GM21390 (cell line): ENCODE results near the gene CLIP1.
"Not testable (repeated sequence)": the region's sequence is repeated elsewhere in the genome, so short reads cannot be mapped to it uniquely, and the experiment has no call there.

Experiments used
- ATAC-seq: cut with Tn5 transposase; IDR thresholded peaks from one replicate; pipeline ENCODE4 v1.9.1; 2021; ENCODE audit not compliant: unreplicated experiment

CLIP1 gene

GRCh38 chr12:122399592-122400373, 22.7 kb downstream of the CLIP1 start:
- ATAC-seq = no peak

DNA sequence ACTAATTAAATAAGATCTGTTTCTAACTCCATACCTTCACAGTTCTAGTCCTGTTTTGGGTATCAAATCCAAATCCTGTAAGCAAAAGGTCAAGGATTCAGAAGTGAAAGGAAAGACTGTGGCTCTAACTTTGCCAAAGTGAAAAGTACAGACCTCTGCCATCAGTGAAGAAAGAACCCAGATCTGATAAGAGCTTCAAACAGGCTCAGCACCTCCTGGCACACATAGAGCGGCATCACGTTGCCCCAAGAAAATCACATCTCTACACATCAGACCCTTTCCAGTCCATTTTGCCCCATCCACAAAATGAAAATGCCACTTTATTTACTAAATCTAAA, 23.2 kb downstream of the CLIP1 start:
- ATAC-seq = no peak

GRCh38 chr12:122397981-122398380, 24.5 kb downstream of the CLIP1 start:
- ATAC-seq = not testable (repeated sequence)

DNA sequence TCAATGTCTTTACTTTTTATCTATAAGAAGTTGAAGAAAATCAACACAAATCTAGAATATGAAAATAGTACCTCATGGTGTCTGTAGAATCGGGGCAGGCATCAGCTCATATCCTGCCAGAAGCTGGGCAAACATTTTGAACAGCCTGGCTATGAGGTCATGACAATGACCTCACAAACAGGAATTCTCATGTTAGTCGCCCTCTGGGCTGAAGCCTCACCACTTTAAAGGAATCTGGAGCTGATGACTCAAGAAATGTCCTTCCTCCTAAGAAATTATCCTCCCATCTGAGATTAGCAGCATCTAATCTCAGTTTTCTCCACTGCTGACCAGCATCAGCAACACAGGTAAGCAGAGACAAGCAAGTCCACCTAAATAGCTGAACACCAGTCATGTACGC, 27.1 kb downstream of the CLIP1 start:
- no peak for ATAC-seq

- ATAC-seq = no peak
Measured at GRCh38 chr12:122394626-122395194, 27.8 kb downstream of the CLIP1 start.

DNA sequence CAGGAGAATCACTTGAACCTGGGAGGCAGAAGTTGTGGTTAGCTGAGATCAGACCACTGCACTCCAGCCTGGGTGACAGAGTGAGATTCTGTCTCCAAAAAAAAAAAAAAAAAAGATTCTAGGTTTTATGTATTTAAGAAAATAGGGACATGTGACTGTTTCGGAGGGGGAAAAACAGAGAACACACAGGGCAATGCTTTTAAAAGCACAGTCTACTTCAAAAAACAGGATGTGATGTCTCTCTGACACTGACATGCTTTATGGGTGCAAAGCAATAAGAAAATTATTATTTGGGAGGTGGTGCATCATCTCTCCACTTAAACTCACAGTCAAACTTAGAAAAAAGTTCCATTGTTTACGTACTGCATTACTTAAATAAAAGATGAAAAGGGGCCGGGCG, 28.7 kb downstream of the CLIP1 start:
- no peak for ATAC-seq

DNA sequence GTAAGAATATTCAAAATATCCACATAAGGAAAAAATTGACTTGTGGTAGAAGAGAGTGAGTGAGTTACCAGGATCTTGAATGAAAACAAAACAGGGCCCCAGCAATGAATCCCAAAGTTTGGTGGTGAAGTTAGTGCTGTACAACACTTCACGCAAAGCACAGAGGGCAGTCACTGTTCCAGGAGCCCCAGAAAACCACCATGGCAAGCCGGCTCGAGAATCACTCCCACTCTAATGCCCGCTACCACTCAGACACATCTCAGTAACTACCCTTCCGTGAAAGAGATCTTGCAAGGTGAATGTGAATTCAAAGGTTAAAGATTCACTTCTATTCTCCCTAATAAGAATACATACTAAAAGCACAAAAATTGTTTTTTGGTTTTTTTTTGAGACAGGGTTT, 30.1 kb downstream of the CLIP1 start:
- no peak for ATAC-seq

- no peak for ATAC-seq
Measured at GRCh38 chr12:122389677-122390076, 32.8 kb downstream of the CLIP1 start.

- ATAC-seq = no peak
Measured at GRCh38 chr12:122387887-122388286, 34.6 kb downstream of the CLIP1 start.

DNA sequence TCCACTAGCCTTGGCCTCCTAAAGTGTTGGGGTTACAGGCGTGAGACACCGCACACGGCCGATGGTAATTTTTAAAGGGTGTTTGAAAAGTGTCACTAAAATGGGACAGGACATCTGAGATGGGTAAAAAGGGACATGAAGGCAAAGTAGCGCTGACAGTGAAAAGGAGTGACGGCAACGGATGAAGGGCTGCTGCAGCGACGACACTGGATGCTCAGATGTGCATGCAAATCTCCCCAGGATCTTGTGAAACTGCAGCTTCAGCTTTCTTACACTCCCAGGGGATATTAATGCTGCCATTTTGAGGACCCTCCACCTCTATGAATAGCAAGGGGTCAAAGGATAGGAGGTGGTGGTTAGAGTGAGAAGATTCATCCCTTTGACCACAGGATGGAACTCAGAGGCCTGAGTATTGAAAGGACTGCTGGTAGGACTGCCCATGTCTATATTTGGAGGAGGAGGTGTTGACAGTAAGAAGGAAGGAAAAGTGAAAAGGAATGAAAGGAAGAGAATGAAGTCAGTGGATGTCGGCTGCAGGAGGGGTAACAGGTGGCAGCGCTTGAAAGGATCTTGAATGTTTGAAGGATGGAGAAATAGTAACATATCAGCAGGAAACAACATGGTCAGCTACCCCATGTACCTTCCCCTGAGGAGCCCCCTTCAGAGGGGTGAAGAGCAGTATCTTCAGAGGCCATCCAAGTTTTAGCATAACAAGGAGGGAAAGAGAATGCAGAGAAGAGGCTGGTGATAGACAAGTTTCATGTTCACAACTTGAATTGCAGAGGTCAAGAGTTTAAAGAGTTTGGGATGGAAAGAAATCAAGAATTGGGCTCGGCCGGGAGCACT, 37.1 kb downstream of the CLIP1 start:
- ATAC-seq = no peak

DNA sequence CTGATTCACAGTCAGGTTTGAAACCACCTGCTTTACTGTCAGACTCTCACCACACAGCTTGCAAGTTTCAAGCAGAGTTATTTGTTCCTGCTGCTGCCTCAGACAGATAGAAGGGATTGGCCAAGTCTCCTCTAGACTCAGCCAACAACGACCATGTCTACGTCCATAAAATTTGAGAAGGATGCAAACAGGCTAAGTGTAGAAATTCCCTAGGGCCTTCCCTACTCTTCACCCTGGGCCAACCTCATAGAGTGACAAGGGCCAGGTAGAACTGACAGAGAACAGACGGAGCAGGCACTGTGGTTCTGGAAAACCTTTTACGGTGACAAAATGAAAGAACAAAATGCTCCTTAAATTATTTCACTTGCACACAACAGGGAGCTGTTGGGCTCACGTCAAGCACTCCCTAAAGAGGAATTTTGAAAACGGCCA, 39.5 kb downstream of the CLIP1 start:
- no peak for ATAC-seq

- no peak for ATAC-seq
Measured at GRCh38 chr12:122381021-122381420, 41.4 kb downstream of the CLIP1 start.

DNA sequence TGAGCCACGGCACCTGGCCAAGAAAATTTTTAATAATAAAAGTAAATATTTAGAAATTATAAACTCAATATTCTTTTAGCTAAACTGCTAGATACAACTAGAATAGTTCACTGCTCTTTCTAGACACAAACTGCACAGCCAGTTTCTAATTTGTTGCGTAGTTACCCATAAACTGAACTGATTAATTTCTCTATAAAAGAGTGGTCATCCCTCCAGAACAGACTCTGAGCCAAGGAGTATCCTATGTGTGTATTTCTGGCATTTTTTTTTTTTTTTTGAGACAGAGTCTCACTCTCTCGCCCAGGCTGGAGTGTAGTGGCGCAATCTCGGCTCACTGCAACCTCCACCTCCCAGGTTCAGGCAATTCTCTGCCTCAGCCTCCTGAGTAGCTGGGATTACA, 45.7 kb downstream of the CLIP1 start:
- not testable (repeated sequence) for ATAC-seq

DNA sequence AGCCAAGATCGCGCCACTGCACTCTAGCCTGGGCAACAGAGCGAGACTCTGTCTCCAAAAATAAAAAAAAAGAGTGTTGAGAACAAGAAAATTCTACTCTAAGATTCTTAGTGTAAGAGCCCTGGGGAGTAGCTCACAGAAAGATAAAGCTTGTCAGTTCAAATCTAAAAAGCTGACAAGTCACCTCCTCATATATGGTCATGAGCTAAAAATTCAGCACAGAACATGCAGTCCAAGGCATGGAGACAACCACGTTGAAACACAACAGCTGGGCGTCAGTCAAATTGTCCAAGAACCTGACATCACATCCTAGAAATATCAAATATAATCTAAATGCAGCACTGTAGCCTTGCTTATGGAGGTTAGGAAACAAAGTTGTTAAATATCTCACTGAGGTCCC, 47.8 kb downstream of the CLIP1 start:
- ATAC-seq = no peak

- no peak for ATAC-seq
Measured at GRCh38 chr12:122371475-122372045, 50.9 kb downstream of the CLIP1 start.

GRCh38 chr12:122368361-122369073, 54.0 kb downstream of the CLIP1 start:
- ATAC-seq = no peak

DNA sequence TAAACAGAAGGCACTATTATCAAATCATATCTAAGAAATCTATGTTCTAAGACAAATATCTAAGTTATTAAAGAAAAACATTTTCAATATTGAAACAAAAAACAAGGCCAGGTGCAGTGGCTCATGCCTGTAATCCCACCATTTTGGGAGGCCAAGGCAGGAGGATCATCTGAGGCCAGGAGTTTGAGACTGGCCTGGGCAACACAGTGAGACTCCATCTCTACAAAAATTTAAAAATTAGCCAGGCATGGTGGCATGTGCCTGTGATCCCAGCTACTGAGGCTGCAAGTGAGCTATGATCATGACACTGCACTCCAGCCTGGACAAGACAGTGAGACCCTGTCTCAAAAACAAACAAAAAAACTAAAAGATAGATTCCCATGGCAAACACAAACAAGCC, 54.8 kb downstream of the CLIP1 start:
- not testable (repeated sequence) for ATAC-seq

DNA sequence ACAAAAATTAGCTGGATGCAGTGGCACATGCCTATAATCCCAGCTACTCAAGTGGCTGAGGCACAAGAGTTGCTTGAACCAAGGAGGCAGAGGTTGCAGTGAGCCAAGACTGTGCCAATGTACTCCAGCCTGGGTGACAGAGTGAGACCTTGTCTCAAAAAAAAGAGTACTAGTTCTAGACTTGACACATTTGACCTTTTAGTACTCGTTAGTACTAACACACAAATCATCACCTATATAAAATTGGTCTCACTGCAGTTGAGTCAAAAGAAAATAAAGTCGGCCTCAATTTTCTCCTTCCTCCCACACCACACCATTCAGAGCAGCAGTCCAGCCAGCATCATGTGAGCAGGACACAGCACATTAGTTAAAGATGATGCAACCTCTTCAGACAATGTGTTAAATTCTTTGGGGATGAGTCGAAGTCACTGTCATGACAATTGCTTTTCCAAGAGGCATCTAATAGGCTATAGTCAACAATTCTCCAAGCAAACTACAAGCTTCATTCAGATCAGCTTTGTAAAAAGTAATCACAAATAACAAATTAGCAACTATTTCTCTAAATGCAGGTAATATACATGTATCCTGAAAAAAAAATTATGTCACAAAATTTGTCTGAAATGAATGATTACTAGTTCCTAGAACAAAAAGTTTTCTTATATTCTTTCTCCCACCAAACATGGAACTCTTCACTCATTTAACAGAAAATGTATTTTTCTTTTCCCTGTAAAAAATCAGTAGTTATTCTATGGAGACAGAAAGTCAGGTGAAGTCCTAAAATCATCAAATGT, 55.6 kb downstream of the CLIP1 start:
- ATAC-seq = no peak

DNA sequence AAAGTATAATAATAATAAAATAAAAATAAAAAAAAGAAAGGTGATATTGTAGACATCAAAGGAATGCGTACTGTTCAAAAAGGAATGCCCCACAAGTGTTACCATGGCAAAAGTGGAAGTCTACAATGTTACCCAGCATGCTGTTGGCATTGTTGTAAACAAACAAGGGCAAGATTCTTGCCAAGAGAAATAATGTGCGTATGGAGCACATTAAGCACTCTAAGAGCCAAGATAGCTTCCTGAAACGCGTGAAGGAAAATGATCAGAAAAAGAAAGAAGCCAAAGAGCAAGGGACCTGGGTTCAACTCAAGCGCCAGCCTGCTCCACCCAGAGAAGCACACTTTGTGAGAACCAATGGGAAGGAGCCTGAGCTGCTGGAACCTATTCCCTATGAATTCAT, 57.2 kb downstream of the CLIP1 start:
- not testable (repeated sequence) for ATAC-seq

GRCh38 chr12:122363782-122364181, 58.7 kb downstream of the CLIP1 start:
- ATAC-seq = no peak
